SK-N-SH (cell line): ENCODE measurements around the gene PARVA. TPM values are rescaled to one million over a fixed set of nuclear protein-coding genes. Genes with fewer than 3 reads are reported as not detected.

Source experiments
- CTCF ChIA-PET: fragments of 300-600, 350-600 bp; formaldehyde crosslinking; extraction: SDS; loops from one replicate; lab custom pipeline; 2021; lab: Yijun Ruan, JAX
- POLR2A ChIA-PET: fragments of 350-600 bp; sonication (Branson Sonifier 250); formaldehyde crosslinking; extraction: SDS; loops from one replicate; lab custom pipeline; 2020; ENCODE audit warnings: antibody characterized with exemption, inconsistent platforms; lab: Yijun Ruan, JAX
- DNase-seq: peaks from one replicate; pipeline ENCODE4 v3.0.0; 2012
- H2AFZ ChIP-seq: fragments of 200-600 bp; sonication (generic); 2 replicates; pipeline ENCODE4 v1.8.1; 2016; ENCODE audit warnings: antibody characterized with exemption, mild to moderate bottlenecking, low read depth
- H3F3A ChIP-seq: fragments of 200-600 bp; sonication (generic); replicated peaks from 2 replicates; pipeline ENCODE3; 2016; ENCODE audit warnings: antibody characterized with exemption, mild to moderate bottlenecking; ENCODE audit not compliant: insufficient read depth
- H3K27ac ChIP-seq, 2 experiments: fragments of 200-500 bp in 1 of 2; fragments of 200-600 bp in 1 of 2; sonication (Bioruptor generic) in 1 of 2; sonication (generic), shearing (Covaris generic) in 1 of 2; 2 replicates each; pipeline versions ENCODE4 v1.5.1 to v1.6.1; 2014 to 2016; ENCODE audit warnings: low read depth in 2 of 2, inconsistent platforms in 1 of 2, low read length in 1 of 2, mild to moderate bottlenecking in 1 of 2, mixed read lengths in 1 of 2
- H3K27me3 ChIP-seq: fragments of 200-600 bp; sonication (generic), shearing (Covaris generic); 2 replicates; pipeline ENCODE4 v1.6.1; 2016; ENCODE audit warnings: mixed run types; ENCODE audit not compliant: insufficient read depth
- H3K36me3 ChIP-seq, 2 experiments: fragments of 200-500 bp in 1 of 2; fragments of 200-600 bp in 1 of 2; sonication (Bioruptor generic) in 1 of 2; sonication (generic) in 1 of 2; replicated peaks in 1 of 2; 2 replicates each; pipeline versions ENCODE3 to v1.5.1; 2014 to 2016; ENCODE audit warnings: low read length in 1 of 2, mild to moderate bottlenecking in 1 of 2; ENCODE audit not compliant: insufficient read depth in 2 of 2, control insufficient read depth in 1 of 2
- H3K4me1 ChIP-seq, 2 experiments: fragments of 200-500 bp in 1 of 2; fragments of 200-600 bp in 1 of 2; sonication (Bioruptor generic) in 1 of 2; sonication (generic), shearing (Covaris generic) in 1 of 2; 2 replicates each; pipeline versions ENCODE4 v1.5.1 to v1.6.1; 2014 to 2016; ENCODE audit warnings: low read depth in 1 of 2, low read length in 1 of 2, mixed run types in 1 of 2; ENCODE audit not compliant: insufficient read depth in 2 of 2, control insufficient read depth in 1 of 2
- H3K4me2 ChIP-seq: fragments of 200-600 bp; sonication (generic), shearing (Covaris generic); 2 replicates; pipeline ENCODE4 v1.6.1; 2017; ENCODE audit warnings: mixed run types
- H3K4me3 ChIP-seq, 2 experiments: fragments of 200-500 bp in 1 of 2; fragments of 200-600 bp in 1 of 2; sonication (Bioruptor generic) in 1 of 2; sonication (generic), shearing (Covaris generic) in 1 of 2; 2 replicates each; pipeline versions ENCODE4 v1.5.1 to v1.8.1; 2014 to 2016; ENCODE audit warnings: low read depth in 2 of 2, inconsistent platforms in 1 of 2, low read length in 1 of 2, mild to moderate bottlenecking in 1 of 2, mixed read lengths in 1 of 2, moderate library complexity in 1 of 2
- H3K79me2 ChIP-seq: fragments of 200-600 bp; sonication (generic); 2 replicates; pipeline ENCODE4 v1.8.1; 2017; ENCODE audit warnings: mild to moderate bottlenecking; ENCODE audit not compliant: insufficient read depth
- H3K9ac ChIP-seq: fragments of 200-600 bp; sonication (generic); 2 replicates; pipeline ENCODE4 v1.6.1; 2017; ENCODE audit warnings: mixed run types
- H3K9me2 ChIP-seq: fragments of 200-600 bp; sonication (generic); 2 replicates; pipeline ENCODE4 v1.6.1; 2017; ENCODE audit warnings: mixed run types
- H3K9me3 ChIP-seq: fragments of 200-600 bp; sonication (generic); 2 replicates; pipeline ENCODE4 v1.6.1; 2017; ENCODE audit warnings: mixed run types, mild to moderate bottlenecking, moderate library complexity
- H4K20me1 ChIP-seq: fragments of 200-600 bp; sonication (generic); 2 replicates; pipeline ENCODE4 v1.6.1; 2017; ENCODE audit warnings: mild to moderate bottlenecking, mixed run types; ENCODE audit not compliant: insufficient read depth
- EZH2phosphoT487 ChIP-seq: fragments of 200-600 bp; sonication (generic); IDR thresholded peaks from 2 replicates; pipeline ENCODE4 v1.6.1; 2017; ENCODE audit warnings: low read depth, mixed run types, mild to moderate bottlenecking, antibody characterized with exemption, moderate library complexity, borderline replicate concordance
- GATA2 ChIP-seq: sonication (generic); formaldehyde crosslinking; IDR thresholded peaks from 2 replicates; pipeline ENCODE4 v1.5.0; 2020; ENCODE audit warnings: mild to moderate bottlenecking, missing genetic modification reagents
- JUND ChIP-seq: IDR thresholded peaks from 2 replicates; pipeline ENCODE4 v1.4.0; 2012
- MEF2A ChIP-seq: IDR thresholded peaks from 2 replicates; pipeline ENCODE4 v1.4.0; 2012; ENCODE audit warnings: low read depth, borderline replicate concordance
- MXI1 ChIP-seq: IDR thresholded peaks from 2 replicates; pipeline ENCODE4 v1.6.1; 2012; ENCODE audit warnings: mild to moderate bottlenecking, low read depth, low read length, improper control_type of control experiment
- RCOR1 ChIP-seq: fragments of 150-350 bp; IDR thresholded peaks from 2 replicates; pipeline ENCODE4 v1.6.1; 2017; ENCODE audit warnings: antibody characterized with exemption, low read length
- RXRA ChIP-seq: IDR thresholded peaks from 2 replicates; pipeline ENCODE4 v1.4.0; 2012; ENCODE audit warnings: low read depth, mild to moderate bottlenecking, borderline replicate concordance
- TEAD4 ChIP-seq: IDR thresholded peaks from 2 replicates; pipeline ENCODE4 v1.4.0; 2012; ENCODE audit warnings: mild to moderate bottlenecking, borderline replicate concordance; ENCODE audit not compliant: insufficient read depth
- YY1 ChIP-seq: IDR thresholded peaks from 2 replicates; pipeline ENCODE4 v1.4.0; 2012; ENCODE audit warnings: low read depth, mild to moderate bottlenecking
- WGBS: methylation state at CpG from one replicate; pipeline ENCODE4 v1.1.6; 2017; ENCODE audit warnings: low lambda C conversion rate; 5-methylcytosine and 5-hydroxymethylcytosine counted together
- polyA plus RNA-seq, 3 experiments: library from polyadenylated mRNA; depleted of rRNA; stranded (reverse); fragments of >200 nt; gene quantifications; 2 replicates each; pipeline ENCODE4 v1.2.3, GENCODE V29; 2012
- TF ChIP-seq, protein P1 (sequence below): fragments of 150-350 bp; IDR thresholded peaks from 2 replicates; pipeline ENCODE4 v1.6.1; 2017; ENCODE audit warnings: antibody characterized with exemption, low read length, low read depth, borderline replicate concordance
- TF ChIP-seq, protein P2 (sequence below): IDR thresholded peaks from 2 replicates; pipeline ENCODE4 v1.6.1; 2012; ENCODE audit warnings: mild to moderate bottlenecking, low read depth, low read length, moderate library complexity
- TF ChIP-seq, protein P3 (sequence below): IDR thresholded peaks from 2 replicates; pipeline ENCODE4; 2012

Gene PARVA
- polyA plus RNA-seq, 1 of the 3 experiments (the other 2 are of a cell fraction), result 27.6 TPM

DNA sequence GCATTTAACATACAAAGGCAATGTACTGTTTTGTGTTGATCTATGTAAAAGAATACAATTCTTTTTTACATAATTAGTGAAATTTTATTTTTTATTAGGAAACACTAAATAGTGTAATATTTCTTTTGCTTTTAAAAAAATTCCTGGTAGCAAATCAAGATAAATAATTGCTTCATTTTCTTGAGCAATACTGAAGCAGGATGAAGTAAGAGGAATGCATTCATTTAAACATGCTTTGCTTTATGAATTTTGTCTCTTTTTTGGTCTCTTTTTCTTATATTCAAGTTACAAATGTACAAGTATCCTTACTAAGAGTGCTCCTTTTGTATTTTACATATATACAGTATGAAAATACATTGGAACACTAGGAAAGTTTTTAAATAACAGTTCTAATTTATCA is 152.4 kb downstream of the PARVA start:
- Histone ChIP-seq H3K36me3 (peaks cover 22 to 39% of the 10 kb centered on the region in 2 experiments), H3K4me1 (peaks cover 0 to 7% of the 10 kb centered on the region in 2 experiments; a peak in 3 of 4 replicates), H3K27me3 (no peaks in the 10 kb centered on the region), H3K4me2 (no peak overlapping the region), H3K79me2 (no peaks in the 10 kb centered on the region), H3F3A (peaks cover 6% of the 10 kb centered on the region), H3K9me3 (no peaks in the 10 kb centered on the region), H2AFZ (no peak overlapping the region), H3K9me2 (no peaks in the 10 kb centered on the region), H3K9ac (no peak overlapping the region), H3K27ac (no peak overlapping the region), H4K20me1 (no peaks in the 10 kb centered on the region), H3K4me3 (no peak overlapping the region)
- CTCF ChIA-PET, result no interaction called here
- DNase-seq, result no peak
- TF ChIP-seq JUND (no peak), MEF2A (no peak), EZH2phosphoT487 (no peak), TEAD4 (no peak), MXI1 (no peak), RXRA (no peak), YY1 (no peak), RCOR1 (no peak)
- TF ChIP-seq, protein P1, sequence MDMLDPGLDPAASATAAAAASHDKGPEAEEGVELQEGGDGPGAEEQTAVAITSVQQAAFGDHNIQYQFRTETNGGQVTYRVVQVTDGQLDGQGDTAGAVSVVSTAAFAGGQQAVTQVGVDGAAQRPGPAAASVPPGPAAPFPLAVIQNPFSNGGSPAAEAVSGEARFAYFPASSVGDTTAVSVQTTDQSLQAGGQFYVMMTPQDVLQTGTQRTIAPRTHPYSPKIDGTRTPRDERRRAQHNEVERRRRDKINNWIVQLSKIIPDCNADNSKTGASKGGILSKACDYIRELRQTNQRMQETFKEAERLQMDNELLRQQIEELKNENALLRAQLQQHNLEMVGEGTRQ, result no peak
- TF ChIP-seq, protein P2, sequence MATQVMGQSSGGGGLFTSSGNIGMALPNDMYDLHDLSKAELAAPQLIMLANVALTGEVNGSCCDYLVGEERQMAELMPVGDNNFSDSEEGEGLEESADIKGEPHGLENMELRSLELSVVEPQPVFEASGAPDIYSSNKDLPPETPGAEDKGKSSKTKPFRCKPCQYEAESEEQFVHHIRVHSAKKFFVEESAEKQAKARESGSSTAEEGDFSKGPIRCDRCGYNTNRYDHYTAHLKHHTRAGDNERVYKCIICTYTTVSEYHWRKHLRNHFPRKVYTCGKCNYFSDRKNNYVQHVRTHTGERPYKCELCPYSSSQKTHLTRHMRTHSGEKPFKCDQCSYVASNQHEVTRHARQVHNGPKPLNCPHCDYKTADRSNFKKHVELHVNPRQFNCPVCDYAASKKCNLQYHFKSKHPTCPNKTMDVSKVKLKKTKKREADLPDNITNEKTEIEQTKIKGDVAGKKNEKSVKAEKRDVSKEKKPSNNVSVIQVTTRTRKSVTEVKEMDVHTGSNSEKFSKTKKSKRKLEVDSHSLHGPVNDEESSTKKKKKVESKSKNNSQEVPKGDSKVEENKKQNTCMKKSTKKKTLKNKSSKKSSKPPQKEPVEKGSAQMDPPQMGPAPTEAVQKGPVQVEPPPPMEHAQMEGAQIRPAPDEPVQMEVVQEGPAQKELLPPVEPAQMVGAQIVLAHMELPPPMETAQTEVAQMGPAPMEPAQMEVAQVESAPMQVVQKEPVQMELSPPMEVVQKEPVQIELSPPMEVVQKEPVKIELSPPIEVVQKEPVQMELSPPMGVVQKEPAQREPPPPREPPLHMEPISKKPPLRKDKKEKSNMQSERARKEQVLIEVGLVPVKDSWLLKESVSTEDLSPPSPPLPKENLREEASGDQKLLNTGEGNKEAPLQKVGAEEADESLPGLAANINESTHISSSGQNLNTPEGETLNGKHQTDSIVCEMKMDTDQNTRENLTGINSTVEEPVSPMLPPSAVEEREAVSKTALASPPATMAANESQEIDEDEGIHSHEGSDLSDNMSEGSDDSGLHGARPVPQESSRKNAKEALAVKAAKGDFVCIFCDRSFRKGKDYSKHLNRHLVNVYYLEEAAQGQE, result no peak
- TF ChIP-seq, protein P3, sequence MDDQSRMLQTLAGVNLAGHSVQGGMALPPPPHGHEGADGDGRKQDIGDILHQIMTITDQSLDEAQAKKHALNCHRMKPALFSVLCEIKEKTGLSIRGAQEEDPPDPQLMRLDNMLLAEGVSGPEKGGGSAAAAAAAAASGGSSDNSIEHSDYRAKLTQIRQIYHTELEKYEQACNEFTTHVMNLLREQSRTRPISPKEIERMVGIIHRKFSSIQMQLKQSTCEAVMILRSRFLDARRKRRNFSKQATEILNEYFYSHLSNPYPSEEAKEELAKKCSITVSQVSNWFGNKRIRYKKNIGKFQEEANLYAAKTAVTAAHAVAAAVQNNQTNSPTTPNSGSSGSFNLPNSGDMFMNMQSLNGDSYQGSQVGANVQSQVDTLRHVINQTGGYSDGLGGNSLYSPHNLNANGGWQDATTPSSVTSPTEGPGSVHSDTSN, result no peak
- POLR2A ChIA-PET, result no interaction called here

DNA sequence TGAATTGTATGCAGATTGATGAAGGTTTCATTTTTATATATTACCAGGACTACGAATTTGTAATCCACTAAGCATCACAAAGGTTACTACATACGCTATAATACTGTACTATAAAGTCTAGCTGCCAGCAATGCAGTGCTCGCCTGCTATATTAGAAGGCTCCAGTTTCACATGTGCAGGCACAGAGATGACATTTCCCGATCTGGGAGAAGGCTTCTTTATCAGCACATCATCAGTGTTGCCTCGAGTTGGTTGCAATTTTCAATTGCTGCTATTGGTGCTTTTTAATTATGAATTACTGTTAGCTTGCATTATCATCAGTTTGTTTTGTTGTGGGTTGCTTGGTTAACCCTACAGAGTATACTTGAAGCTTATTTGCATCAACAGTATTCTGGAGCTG is 153.6 kb downstream of the PARVA start:
- Histone ChIP-seq H3K27me3 (no peaks in the 10 kb centered on the region), H3K4me3 (no peak overlapping the region), H3K4me2 (no peak overlapping the region), H3F3A (peaks cover 6% of the 10 kb centered on the region), H3K9me2 (no peaks in the 10 kb centered on the region), H4K20me1 (no peaks in the 10 kb centered on the region), H3K79me2 (no peaks in the 10 kb centered on the region), H3K4me1 (peaks cover 0 to 5% of the 10 kb centered on the region in 2 experiments; a peak in 3 of 4 replicates), H3K27ac (no peak overlapping the region), H3K36me3 (peaks cover 22 to 39% of the 10 kb centered on the region in 2 experiments), H3K9ac (no peak overlapping the region), H3K9me3 (no peaks in the 10 kb centered on the region), H2AFZ (no peak overlapping the region)
- ChIA-PET POLR2A (no interaction called here), CTCF (interaction anchor here (0.9 to 1.9 kb wide), 2 partner anchors 119 to 246 kb away, joined by 3 to 7 read pairs; no protein-coding TSS in a partner anchor)
- peak; percentile 34 for DNase-seq
- WGBS, result 69% methylated on average over 5 of the region's 5 CpGs
- no peak for TF ChIP-seq TEAD4
- peak; percentile 64; the same call in 1 of the 2 replicates for TF ChIP-seq MXI1
- TF ChIP-seq GATA2 (CRISPR knock-in tag), result peak; percentile 67
